GM18858 (cell line): ENCODE data around the gene GUK1.

ENCODE experiments used
- ATAC-seq: cut with Tn5 transposase; IDR thresholded peaks from one replicate; pipeline ENCODE4 v1.9.1; 2021; ENCODE audit not compliant: unreplicated experiment

Gene GUK1

GRCh38 chr1:228139931-228140723 is at the start of gene GUK1:
Gene GUK1 (plus strand): TSS chr1:228140279. CDS start chr1:228140303, 24 bp downstream.
- peak; percentile 88 for ATAC-seq

GRCh38 chr1:228090613-228091081 is 49.4 kb upstream of the GUK1 start:
- no peak for ATAC-seq

- no peak for ATAC-seq
Measured at GRCh38 chr1:228091084-228091483, 49.0 kb upstream of the GUK1 start.

- no peak for ATAC-seq
Measured at GRCh38 chr1:228092342-228093049, 47.6 kb upstream of the GUK1 start.

GRCh38 chr1:228093050-228093906 is 46.8 kb upstream of the GUK1 start:
- ATAC-seq, result no peak

- ATAC-seq, result no peak
Measured at GRCh38 chr1:228094432-228095016, 45.6 kb upstream of the GUK1 start.

- no peak for ATAC-seq
Measured at GRCh38 chr1:228095161-228095560, 44.9 kb upstream of the GUK1 start.

- no peak for ATAC-seq
Measured at GRCh38 chr1:228095938-228096337, 44.1 kb upstream of the GUK1 start.

- no peak for ATAC-seq
Measured at GRCh38 chr1:228096416-228097332, 43.4 kb upstream of the GUK1 start.

- no peak for ATAC-seq
Measured at GRCh38 chr1:228097333-228098081, 42.6 kb upstream of the GUK1 start.

GRCh38 chr1:228098323-228098931 is 41.7 kb upstream of the GUK1 start:
- no peak for ATAC-seq

GRCh38 chr1:228099331-228099732 is 40.7 kb upstream of the GUK1 start:
- no peak for ATAC-seq

GRCh38 chr1:228100822-228101613 is 39.1 kb upstream of the GUK1 start:
- ATAC-seq, result no peak

- no peak for ATAC-seq
Measured at GRCh38 chr1:228101614-228101993, 38.5 kb upstream of the GUK1 start.

GRCh38 chr1:228101994-228102790 is 37.9 kb upstream of the GUK1 start:
- ATAC-seq, result no peak

GRCh38 chr1:228102791-228103620 is 37.1 kb upstream of the GUK1 start, which contains the start of gene C1orf35:
Gene C1orf35 (minus strand): TSS chr1:228103325. CDS start chr1:228103227, 98 bp downstream.
- peak; percentile 73 for ATAC-seq
